Astrocyte (in vitro differentiated cells and primary cell): ENCODE results near the gene ISG15.
A peak's percentile ranks its signal among the peaks of the same experiment; 100 is the strongest.

Source experiments
- CTCF ChIP-seq: IDR thresholded peaks from 2 replicates; pipeline ENCODE4 v1.5.1; 2011; ENCODE audit warnings: low read depth, mild to moderate bottlenecking, inconsistent platforms, low read length, moderate library complexity; ENCODE audit not compliant: insufficient read depth
- EZH2 ChIP-seq: IDR thresholded peaks from 2 replicates; pipeline ENCODE4 v1.6.1; 2012; ENCODE audit warnings: mild to moderate bottlenecking, low read length, inconsistent platforms; ENCODE audit not compliant: insufficient read depth

GRCh38 chr1:1014799-1015681 lies 1.7 kb downstream of the ISG15 start:
- TF ChIP-seq CTCF: peak; percentile 8
- no peak for TF ChIP-seq EZH2
